Subcutaneous adipose tissue (tissue), 4 donors: ENCODE results near the gene CRLF3. TPM values are rescaled to one million over a fixed set of nuclear protein-coding genes. Genes with fewer than 3 reads are reported as not detected.

Experiments
- total RNA-seq, 4 donors: library from RNA; depleted of rRNA; stranded (reverse); fragments of >200 nt; gene quantifications; one replicate each; pipeline ENCODE4 v1.1.0, GENCODE V29; 2016
- TF ChIP-seq, protein P1 (sequence below): fragments of 450-650 bp; IDR thresholded peaks from one replicate; pipeline ENCODE4 v1.5.1; 2016; ENCODE audit warnings: low read depth, mild to moderate bottlenecking, control low read depth, antibody characterized with exemption, moderate library complexity

The CRLF3 gene, protein sequence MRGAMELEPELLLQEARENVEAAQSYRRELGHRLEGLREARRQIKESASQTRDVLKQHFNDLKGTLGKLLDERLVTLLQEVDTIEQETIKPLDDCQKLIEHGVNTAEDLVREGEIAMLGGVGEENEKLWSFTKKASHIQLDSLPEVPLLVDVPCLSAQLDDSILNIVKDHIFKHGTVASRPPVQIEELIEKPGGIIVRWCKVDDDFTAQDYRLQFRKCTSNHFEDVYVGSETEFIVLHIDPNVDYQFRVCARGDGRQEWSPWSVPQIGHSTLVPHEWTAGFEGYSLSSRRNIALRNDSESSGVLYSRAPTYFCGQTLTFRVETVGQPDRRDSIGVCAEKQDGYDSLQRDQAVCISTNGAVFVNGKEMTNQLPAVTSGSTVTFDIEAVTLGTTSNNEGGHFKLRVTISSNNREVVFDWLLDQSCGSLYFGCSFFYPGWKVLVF
- total RNA-seq: 10 to 100 TPM; 13.7 to 23.3 (median 15.1) TPM

DNA sequence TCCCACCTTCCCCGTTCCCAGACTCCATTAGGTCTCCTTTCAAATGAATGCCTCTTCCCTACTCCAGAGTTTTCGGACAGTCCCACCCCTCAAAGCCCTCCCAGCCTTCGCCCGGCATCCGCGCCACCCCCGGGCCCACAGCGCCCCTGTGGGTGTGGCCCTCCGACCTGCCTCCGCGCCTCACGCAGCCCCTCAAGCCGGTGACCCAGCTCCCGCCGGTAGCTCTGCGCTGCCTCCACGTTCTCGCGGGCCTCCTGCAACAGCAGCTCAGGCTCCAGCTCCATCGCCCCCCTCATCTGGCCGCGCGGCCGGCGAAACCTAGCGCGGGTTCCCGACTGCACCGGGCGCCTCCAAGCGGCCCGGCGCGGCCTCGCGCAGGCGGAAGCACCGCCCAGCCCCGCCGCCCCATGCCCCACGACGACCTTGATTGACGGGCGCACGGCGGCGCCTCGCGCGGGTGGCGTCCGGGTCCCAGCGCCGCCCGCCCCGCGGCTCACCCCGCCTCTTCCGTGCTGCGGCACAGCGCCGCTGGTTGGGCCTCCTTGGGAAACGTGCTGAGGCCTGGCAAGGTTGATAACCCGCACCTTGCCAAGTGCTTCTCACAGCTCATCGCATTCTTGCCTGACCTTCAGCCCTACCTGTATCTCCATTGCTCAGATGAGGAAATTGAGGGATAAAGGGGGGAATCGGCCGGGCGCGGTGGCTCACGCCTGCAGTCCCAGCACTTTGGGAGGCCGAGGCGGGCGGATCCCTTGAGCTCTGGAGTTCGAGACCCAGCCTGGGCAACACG, at the start of gene CRLF3:
CRLF3 (minus strand) TSS at position 337 of the 790 bp plus-strand sequence; CDS start at position 296, 41 bp downstream.
- TF ChIP-seq, protein P1, sequence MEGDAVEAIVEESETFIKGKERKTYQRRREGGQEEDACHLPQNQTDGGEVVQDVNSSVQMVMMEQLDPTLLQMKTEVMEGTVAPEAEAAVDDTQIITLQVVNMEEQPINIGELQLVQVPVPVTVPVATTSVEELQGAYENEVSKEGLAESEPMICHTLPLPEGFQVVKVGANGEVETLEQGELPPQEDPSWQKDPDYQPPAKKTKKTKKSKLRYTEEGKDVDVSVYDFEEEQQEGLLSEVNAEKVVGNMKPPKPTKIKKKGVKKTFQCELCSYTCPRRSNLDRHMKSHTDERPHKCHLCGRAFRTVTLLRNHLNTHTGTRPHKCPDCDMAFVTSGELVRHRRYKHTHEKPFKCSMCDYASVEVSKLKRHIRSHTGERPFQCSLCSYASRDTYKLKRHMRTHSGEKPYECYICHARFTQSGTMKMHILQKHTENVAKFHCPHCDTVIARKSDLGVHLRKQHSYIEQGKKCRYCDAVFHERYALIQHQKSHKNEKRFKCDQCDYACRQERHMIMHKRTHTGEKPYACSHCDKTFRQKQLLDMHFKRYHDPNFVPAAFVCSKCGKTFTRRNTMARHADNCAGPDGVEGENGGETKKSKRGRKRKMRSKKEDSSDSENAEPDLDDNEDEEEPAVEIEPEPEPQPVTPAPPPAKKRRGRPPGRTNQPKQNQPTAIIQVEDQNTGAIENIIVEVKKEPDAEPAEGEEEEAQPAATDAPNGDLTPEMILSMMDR: no peak

DNA sequence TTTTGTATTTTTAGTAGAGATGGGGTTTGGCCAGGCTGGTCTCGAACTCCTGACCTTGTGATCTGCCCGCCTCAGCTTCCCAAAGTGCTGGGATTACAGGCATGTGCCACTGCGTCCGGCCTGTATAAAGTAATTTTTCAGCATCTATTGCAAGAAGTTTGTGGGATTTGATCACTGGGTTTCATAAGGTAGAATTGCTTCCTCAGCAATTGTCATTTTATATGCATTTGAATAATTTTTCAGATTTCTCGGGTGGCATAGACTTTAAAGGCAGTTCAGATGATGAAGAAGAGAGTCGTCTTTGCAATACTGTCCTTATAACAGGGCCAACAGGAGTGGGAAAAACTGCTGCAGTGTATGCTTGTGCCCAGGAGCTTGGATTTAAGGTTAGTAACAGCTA, 44.5 kb upstream of the CRLF3 start:
- TF ChIP-seq, protein P1: no peak

DNA sequence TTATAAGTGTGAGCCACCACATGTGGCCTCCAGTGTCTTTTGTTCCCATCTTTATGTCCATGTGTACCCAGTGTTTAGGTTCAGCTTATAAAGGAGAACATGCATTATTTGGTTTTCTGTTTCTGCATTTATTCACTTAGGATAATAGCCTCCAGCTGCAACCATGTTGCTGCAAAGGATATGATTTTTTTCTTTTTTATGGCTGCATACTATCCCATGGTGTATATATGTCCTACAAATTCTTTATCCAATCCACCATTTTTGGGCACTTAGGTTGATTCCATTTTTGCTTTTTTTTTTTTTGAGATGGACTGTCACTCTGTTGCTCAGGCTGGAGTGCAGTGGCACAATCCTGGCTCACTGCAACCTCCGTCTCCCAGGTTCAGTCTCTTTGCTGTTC, 40.1 kb upstream of the CRLF3 start:
- TF ChIP-seq, protein P1: no peak

DNA sequence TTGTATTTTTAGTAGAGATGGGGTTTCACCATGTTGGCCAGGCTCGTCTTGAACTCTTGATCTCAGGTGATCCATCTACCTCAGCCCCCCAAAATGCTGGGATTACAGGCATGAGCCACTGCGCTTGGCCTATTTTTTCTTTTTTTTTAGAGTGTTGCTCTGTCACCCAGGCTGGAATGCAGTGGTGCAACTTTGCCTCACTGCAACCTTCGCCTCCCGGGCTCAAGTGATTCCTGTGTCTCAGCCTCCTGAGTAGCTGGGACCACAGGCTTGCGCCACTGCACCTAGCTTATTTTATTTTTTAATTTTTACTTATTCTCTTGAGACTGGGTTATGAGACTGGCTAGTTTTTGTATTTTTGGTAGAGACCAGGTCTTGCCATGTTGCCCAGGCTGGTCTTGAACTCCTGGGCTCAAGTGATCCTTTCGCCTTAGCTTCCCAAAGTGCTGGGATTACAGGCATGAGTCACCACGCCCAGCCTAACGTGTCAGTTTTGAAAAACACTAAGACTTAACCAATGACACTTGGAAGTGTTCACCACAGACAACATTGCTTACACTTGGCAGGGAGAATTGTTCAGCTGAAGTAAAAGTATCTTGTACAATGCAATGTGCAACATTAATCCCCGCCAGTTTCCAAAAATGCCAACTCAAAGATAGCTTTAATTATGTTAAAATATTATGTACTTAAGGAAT, 34.2 kb upstream of the CRLF3 start:
- TF ChIP-seq, protein P1: no peak

DNA sequence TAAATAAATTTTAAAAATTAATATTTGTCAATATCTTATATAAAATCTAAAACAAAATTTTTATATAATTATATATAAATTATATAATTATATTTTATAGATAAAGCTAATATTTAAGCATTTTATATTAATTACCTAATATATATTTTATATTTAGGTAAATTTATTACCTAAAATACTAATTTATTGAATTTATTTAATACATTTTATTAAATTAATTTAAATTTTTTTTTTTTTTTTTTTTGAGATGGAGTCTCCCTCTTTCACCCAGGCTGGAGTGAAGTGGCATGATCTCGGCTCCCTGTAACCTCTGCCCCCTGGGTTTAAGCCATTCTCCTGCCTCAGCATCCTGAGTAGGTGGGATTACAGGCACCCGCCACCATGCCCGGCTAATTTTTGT, 29.7 kb upstream of the CRLF3 start:
- TF ChIP-seq, protein P1: no peak

DNA sequence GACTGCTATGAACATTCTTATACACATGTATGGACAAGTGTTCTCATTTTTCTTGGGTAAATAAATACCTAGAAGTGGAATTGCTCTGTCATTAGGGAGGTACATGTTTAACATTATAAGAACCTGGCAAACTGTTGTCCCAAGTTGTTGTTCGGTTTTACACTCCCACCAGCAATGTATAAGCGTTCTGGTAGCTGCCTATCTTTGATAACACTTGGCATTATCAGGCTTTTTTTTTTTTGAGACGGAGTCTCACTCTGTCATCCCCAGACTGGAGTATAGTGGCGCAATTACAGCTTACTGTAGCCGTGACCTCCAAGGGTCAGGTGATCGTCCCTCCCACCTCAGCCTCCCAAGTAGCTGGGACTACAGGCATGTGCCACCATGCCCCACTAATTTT, 23.5 kb upstream of the CRLF3 start:
- TF ChIP-seq, protein P1: no peak
